K562 (cell line): ENCODE data around the gene C2CD5. TPM values are rescaled to one million over a fixed set of nuclear protein-coding genes. Genes with fewer than 3 reads are reported as not detected.

Source experiments
- HNRNPUL1 ChIP-seq: fragments of 200-400 bp; formaldehyde crosslinking; IDR thresholded peaks from 2 replicates; pipeline ENCODE4 v1.6.1; 2017; ENCODE audit warnings: low read length
- MGA ChIP-seq: fragments of 450-650 bp; IDR thresholded peaks from 2 replicates; pipeline ENCODE4 v1.6.1; 2016; ENCODE audit warnings: mild to moderate bottlenecking, moderate library complexity
- TRIM24 ChIP-seq, 2 experiments: fragments of 450-650 bp; IDR thresholded peaks; 2 replicates each; pipeline ENCODE4 v1.6.1; 2016
- polyA plus RNA-seq, 8 experiments: library from polyadenylated mRNA; depleted of rRNA in 4 of 8; stranded (reverse) in 5 of 8; unstranded in 3 of 8; fragments of >200 nt; fragmentation: Nextera tagmentation in 2 of 8; fragmentation: Illumina TruSeq in 1 of 8; extraction: Ambion mirVana in 2 of 8; extraction: Trizol in 1 of 8; gene quantifications; 2 replicates each; pipeline versions ENCODE4 v1.2.1 to v1.2.3, GENCODE V29; 2011 to 2014; ENCODE audit warnings: inconsistent platforms in 1 of 8, missing spikeins in 1 of 8
- total RNA-seq, 7 experiments: library from RNA; depleted of rRNA in 6 of 7; stranded (reverse); fragments of >200 nt in 6 of 7; fragmentation: Illumina TruSeq in 2 of 7; extraction: Trizol in 2 of 7; gene quantifications; 2 replicates each; pipeline versions ENCODE4 v1.2.1 to v1.2.3, GENCODE V29; 2011 to 2021; ENCODE audit warnings: low replicate concordance in 1 of 7

Gene C2CD5
- total and polyA plus RNA-seq, 9 of the 15 experiments (the other 6 are each of a cell fraction or from before 2014, with no cell fraction given), result 5.1 to 24.1 (median 14.3) TPM

GRCh38 chr12:22407397-22407796, 136.9 kb downstream of the C2CD5 start (continued):
- TF ChIP-seq MGA, result no peak
- TF ChIP-seq HNRNPUL1, result no peak
- no peak for TF ChIP-seq TRIM24 (IDR thresholded peaks at IDR 0.05)
- TF ChIP-seq, all 486 proteins: peak for 0
